ENCODE data around the gene ZNRF3.

Gene ZNRF3

DNA sequence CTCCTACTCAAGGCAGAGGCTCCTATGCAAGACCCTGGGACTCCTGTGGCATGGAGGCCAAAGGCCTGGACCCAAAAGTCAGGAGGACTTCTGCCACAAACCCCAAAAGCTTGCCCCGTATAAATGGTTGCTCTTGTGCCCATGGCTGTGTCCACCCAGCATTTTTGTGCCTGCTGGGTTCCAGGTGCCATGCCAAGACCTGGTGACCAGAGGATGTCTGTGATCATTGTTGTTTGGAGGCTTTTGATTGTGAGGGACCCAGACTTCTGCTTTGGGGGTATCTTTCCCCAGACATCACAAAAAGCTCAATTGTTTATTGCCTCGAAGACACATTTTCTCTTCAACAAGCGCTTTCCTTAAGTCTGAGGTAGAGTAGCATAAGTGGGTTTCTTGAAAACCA lies 143.2 kb downstream of the ZNRF3 start:
- Histone ChIP-seq H3K27ac (no peak overlapping the region), H3K4me3 (no peak overlapping the region)
- no peak for DNase-seq (ENCODE audit: low spot score)
- TF ChIP-seq, protein P1, sequence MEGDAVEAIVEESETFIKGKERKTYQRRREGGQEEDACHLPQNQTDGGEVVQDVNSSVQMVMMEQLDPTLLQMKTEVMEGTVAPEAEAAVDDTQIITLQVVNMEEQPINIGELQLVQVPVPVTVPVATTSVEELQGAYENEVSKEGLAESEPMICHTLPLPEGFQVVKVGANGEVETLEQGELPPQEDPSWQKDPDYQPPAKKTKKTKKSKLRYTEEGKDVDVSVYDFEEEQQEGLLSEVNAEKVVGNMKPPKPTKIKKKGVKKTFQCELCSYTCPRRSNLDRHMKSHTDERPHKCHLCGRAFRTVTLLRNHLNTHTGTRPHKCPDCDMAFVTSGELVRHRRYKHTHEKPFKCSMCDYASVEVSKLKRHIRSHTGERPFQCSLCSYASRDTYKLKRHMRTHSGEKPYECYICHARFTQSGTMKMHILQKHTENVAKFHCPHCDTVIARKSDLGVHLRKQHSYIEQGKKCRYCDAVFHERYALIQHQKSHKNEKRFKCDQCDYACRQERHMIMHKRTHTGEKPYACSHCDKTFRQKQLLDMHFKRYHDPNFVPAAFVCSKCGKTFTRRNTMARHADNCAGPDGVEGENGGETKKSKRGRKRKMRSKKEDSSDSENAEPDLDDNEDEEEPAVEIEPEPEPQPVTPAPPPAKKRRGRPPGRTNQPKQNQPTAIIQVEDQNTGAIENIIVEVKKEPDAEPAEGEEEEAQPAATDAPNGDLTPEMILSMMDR (IDR thresholded peaks at IDR 0.05): no peak

DNA sequence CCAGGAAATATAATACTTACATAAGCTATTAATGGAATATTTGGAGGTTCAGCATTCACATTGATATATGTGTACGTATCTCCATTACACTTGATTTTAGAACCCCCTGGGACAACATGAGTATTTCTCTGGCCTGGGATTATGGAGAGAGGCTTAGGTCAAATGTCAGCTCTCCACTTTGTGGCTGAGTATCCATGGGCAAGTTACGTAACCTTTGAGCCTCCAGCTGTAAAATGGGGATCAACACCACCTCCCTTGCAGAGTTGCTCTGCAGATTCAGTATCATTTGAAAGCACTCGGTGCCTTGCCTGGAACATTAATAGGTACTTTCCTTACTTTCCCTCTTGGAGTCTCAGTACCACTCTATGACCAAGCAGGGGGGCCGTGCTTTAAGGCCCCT lies 145.1 kb downstream of the ZNRF3 start:
- Histone ChIP-seq H3K27ac (no peak overlapping the region), H3K4me3 (no peak overlapping the region)
- no peak for DNase-seq (ENCODE audit: low spot score)
- TF ChIP-seq, protein P1 (IDR thresholded peaks at IDR 0.05): no peak

DNA sequence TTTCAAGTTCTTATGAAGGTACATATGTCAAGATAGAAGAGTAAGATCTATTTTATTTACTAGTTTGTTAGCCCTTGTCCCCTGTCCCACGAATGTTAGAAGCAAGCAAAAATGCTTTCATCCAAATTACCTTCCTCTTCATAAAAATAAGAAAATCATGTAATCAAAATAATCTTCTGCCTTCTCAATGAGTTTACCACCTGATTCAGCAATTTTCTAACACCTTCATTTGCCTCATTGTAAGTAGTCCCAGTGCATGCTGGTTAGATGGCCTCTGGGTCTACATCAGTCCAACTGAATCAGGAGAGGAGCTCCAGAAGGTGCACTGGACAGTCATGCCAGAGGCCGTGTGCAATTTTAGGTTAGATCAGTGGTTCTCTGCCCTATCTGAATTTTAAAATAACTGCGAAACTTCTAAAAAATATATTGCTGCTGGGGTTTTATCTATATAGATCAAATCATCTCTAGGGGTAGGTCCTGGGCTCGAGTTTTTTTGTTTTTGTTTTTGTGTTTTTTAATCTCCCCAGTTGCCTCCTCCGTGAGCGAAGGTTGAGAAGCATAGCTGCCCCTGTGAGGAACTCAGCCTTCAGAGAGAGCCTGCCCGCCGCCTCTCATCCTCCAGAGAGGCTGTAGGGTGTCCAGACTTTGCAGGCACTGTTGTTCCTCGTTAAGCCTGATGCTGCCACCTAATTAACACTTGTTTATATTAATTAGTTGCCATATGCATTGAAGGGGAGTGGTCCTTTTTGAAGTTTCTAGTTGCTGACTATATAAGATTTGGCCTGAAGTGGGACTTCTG lies 146.0 kb downstream of the ZNRF3 start:
- H3K4me3 ChIP-seq: no peak overlapping the region
- TF ChIP-seq, protein P1 (IDR thresholded peaks at IDR 0.05): no peak
- no peak overlapping the region for H3K27ac ChIP-seq
- DNase-seq (ENCODE audit: low spot score): no peak

DNA sequence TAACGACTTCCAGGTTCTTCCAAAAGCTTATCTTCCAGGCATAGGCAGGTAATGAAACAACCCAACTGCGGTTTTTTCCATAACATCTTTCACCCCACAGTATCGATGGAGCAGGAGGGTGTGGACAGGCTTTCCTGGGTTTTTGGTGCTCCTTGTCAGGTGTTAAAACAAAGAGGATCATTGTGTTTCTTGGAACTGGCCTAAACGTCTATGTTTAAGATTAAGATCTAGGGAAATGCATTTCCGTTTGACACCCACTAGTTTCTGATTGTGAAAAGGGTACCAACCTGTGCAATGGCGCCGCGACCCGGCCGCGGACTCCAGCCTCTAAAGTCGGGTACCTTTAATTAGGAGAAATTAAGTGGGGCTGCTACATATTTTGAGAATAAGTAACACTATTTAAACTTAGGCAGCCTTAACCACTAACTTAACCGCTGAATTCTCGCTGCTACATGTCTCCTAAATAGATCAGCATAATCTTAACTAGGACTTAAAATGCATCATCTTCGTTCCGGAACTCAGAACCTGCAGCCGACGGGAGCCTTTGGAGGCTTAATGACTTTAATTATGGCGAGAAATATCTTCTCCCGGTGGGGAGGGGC lies 146.7 kb downstream of the ZNRF3 start:
- Histone ChIP-seq H3K4me3 (peak overlapping the region; percentile 65), H3K27ac (peak overlapping the region in 1 of 2 donors; percentile 84)
- DNase-seq (ENCODE audit: low spot score): no peak
- TF ChIP-seq, protein P1 (IDR thresholded peaks at IDR 0.05): no peak

DNA sequence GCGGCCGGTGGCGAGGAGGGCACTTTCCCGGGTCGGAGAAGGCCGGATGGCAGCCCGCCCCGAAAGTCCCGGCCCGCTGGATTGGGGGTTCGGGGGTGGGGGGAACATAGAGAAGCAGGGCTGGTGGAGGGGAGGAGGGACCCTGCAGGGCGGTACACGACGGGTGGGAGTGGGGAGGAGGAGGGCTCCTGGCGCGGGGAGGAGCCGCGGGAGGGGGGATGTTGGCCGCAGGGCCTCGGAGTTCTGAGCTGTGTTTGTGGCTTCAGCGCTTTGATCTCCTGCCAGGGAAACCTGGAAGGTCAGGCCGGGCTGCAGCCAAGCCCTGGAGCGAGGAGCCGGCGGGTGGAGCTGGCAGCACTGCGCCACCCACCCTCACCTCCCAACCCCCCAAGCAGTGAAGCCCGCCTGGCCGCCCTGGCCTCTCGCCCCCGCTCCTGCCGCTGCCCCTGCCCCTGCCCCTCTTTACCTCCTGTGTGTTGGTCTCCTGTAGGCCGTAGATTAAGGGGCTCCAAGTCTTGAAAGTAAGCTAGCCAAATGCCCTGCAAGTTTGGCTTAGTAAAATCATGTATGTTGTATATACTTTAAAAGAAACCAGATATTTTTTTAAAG lies 147.3 kb downstream of the ZNRF3 start:
- Histone ChIP-seq H3K27ac (peak overlapping the region; percentile 61 to 84), H3K4me3 (peak overlapping the region; percentile 65)
- DNase-seq (ENCODE audit: low spot score): no peak
- TF ChIP-seq, protein P1 (IDR thresholded peaks at IDR 0.05): no peak

DNA sequence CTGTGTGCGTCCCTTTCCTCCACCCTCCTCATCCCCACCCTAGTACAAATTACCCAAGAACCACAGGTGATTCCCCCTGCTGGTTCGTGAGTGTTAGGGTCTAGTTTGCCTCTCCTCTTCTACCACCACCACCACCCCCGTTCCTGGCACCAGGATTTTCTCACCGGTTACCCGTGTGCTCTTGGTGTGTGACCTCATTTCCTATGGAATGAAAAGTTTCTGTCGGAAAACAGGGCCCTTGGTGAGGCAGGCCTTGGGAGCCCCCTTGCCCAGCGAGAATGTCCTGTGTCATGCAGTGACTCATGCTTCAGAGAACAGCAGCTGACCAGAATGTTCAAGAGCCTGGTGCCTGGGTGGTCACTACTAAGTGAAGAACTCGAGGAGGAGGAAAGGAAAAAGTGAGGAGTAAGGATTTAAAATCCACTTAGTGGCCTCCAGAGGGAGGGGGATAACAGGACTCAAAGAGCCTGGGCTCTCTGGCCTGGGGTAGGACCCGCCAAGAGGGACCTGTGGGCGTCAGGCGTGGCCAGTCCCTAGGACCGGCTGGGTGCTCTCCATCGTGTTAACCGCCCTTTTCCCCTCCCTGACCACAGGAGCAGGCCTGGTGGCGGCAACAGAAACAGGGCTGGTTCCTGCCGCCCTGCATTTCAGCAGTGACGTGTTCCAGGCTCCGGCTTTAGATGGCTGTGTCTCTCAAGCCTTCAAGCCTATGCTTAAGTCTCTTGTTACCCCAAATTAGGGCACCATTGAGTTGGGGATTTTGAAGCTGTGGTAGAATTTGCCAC lies 148.0 kb downstream of the ZNRF3 start:
- TF ChIP-seq, protein P1 (IDR thresholded peaks at IDR 0.05): no peak
- DNase-seq (ENCODE audit: low spot score): peak; percentile 85
- Histone ChIP-seq H3K4me3 (peak overlapping the region; percentile 65), H3K27ac (peak overlapping the region; percentile 61 to 84)
